DND-41 (cell line): ENCODE results near the gene OPRL1.

ENCODE experiments used
- ATAC-seq: fragments of 200-7000 bp; cut with Tn5 transposase; 3 replicates; pipeline ENCODE4 v1.9.1; 2021; ENCODE audit warnings: low read depth; ENCODE audit not compliant: insufficient read depth
- DNase-seq: peaks from one replicate; pipeline ENCODE4 v3.0.0-alpha.2; 2020
- H2AFZ ChIP-seq: 2 replicates; pipeline ENCODE4 v1.6.0; 2012; ENCODE audit warnings: low read depth, low read length
- H3K27ac ChIP-seq: 2 replicates; pipeline ENCODE4 v1.5.1; 2012; ENCODE audit warnings: low read length, inconsistent platforms
- H3K27me3 ChIP-seq: fragments of 200-600 bp; sonication (generic); 2 replicates; pipeline ENCODE4 v1.6.0; 2012; ENCODE audit warnings: low read length, mild to moderate bottlenecking, inconsistent platforms; ENCODE audit not compliant: insufficient read depth, poor library complexity
- H3K36me3 ChIP-seq: 2 replicates; pipeline ENCODE4 v1.5.1; 2012; ENCODE audit warnings: low read length, inconsistent platforms; ENCODE audit not compliant: insufficient read depth
- H3K4me1 ChIP-seq: 2 replicates; pipeline ENCODE4 v1.5.1; 2012; ENCODE audit warnings: mild to moderate bottlenecking, low read length; ENCODE audit not compliant: insufficient read depth
- H3K4me2 ChIP-seq: 2 replicates; pipeline ENCODE4 v1.6.0; 2012; ENCODE audit warnings: mild to moderate bottlenecking, moderate library complexity, low read length, inconsistent platforms; ENCODE audit not compliant: insufficient read depth
- H3K4me3 ChIP-seq, 2 experiments: fragments of 200-600 bp in 1 of 2; shearing (Covaris generic) in 1 of 2; 2 replicates each; pipeline ENCODE4 v1.5.1; 2012 to 2016; ENCODE audit warnings: inconsistent platforms in 2 of 2, low read length in 2 of 2, mild to moderate bottlenecking in 2 of 2, low read depth in 1 of 2, moderate library complexity in 1 of 2
- H3K79me2 ChIP-seq: 2 replicates; pipeline ENCODE4 v1.6.0; 2012; ENCODE audit warnings: low read length, inconsistent platforms; ENCODE audit not compliant: insufficient read depth
- H3K9ac ChIP-seq: 2 replicates; pipeline ENCODE4 v1.6.0; 2012; ENCODE audit warnings: low read depth, mild to moderate bottlenecking, inconsistent platforms, low read length, moderate library complexity
- H3K9me3 ChIP-seq: 2 replicates; pipeline ENCODE4 v1.5.1; 2012; ENCODE audit warnings: low read length, moderate library complexity, mild to moderate bottlenecking, inconsistent platforms; ENCODE audit not compliant: insufficient read depth, severe bottlenecking
- H4K20me1 ChIP-seq: 2 replicates; pipeline ENCODE4 v1.6.0; 2012; ENCODE audit warnings: low read length; ENCODE audit not compliant: insufficient read depth
- EZH2 ChIP-seq: IDR thresholded peaks from 3 replicates; pipeline ENCODE4 v1.6.1; 2012; ENCODE audit warnings: borderline replicate concordance, low read depth, mild to moderate bottlenecking, moderate library complexity, low read length, inconsistent platforms; ENCODE audit not compliant: severe bottlenecking
- TF ChIP-seq, protein P1 (sequence below): IDR thresholded peaks from 2 replicates; pipeline ENCODE4 v1.5.1; 2012; ENCODE audit warnings: borderline replicate concordance, low read length, moderate library complexity, mild to moderate bottlenecking; ENCODE audit not compliant: poor library complexity, severe bottlenecking; ENCODE audit errors: extremely low read depth

The OPRL1 gene

DNA sequence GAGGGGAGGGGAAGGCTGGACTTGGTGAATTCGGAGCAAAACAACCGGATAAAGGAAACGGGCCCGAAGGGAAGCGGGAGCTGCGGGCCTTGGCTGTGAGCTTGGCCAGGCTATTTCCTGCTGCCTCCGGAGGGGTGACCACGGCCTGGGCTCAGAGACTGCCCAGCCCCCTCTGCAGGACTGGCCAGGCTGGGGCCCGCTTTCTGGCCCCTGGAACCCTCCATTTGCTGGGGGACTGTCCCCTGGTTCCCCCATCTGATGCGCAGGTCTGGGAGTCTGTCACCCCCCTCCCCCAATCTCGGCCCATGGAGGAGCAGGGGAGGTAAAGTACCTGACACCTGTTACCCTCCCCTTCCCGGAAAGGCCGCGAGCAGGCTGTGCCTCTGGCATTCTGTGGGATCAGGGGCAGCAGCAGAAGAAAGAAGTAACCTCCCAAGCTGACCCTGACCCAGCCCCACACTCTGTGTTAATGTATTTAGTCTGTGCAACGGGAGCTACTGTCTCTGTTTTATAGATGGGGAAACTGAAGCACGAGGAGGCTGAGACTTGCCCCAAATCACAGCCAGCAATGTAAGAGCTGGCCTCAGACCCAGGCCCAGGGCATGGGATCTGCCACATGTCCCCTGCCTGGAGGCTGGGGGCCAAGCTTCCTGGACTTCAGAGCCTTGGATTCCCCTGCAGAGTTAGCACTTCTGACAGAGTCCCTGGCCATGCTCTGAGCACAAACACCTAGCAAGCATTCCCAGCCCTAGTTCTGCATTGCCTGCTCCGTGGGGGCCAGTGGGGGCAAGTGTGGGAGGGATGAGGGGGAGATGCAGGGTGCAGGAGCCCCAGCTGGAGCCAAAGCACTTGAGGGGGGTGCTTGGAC lies 40.4 kb upstream of the OPRL1 start:
- ATAC-seq = no peak
- peaks cover 36% of the 10 kb centered on the region for H3K4me1 ChIP-seq
- no peak for TF ChIP-seq EZH2
- TF ChIP-seq, protein P1, sequence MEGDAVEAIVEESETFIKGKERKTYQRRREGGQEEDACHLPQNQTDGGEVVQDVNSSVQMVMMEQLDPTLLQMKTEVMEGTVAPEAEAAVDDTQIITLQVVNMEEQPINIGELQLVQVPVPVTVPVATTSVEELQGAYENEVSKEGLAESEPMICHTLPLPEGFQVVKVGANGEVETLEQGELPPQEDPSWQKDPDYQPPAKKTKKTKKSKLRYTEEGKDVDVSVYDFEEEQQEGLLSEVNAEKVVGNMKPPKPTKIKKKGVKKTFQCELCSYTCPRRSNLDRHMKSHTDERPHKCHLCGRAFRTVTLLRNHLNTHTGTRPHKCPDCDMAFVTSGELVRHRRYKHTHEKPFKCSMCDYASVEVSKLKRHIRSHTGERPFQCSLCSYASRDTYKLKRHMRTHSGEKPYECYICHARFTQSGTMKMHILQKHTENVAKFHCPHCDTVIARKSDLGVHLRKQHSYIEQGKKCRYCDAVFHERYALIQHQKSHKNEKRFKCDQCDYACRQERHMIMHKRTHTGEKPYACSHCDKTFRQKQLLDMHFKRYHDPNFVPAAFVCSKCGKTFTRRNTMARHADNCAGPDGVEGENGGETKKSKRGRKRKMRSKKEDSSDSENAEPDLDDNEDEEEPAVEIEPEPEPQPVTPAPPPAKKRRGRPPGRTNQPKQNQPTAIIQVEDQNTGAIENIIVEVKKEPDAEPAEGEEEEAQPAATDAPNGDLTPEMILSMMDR = no peak

DNA sequence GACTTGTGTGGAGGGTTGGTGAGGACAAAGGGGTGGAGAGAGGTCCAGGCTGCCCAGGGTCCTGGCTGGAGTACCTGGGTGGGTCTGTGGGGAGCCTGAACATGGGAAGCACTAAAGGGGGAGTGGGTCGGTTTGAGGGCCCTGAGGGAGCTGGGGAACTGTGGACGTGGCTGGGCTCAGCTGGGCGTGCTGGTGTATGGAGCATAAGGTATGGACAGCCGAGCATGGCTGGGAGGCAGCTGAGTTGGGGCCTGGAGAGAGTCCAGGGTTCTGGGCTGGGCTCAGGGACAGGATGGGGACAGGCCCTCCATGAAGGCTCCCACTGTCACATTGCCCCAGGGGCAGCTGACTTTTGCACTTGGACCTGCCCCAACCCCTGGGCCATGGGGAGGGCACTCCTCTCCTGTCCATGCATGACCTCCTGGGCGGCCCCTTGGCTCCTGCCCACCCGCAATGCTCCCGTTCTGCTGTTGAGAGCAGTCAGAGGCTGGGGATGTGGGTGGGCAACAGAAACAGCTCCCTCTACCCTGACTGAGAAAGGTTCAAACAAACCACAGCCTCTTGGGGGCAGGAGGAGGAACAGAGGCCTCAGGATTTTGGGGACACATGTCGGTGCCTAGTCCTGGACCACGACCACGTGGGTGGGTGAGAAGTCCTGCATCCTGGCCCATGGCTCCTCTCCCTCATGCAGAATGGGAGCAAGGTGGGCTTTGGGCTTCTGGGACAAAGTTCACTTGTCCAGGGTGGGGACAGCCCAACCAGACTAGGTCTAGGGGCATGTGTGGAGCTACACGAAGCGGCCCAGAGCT lies 39.4 kb upstream of the OPRL1 start:
- Histone ChIP-seq H3K79me2 (no peaks in the 10 kb centered on the region), H3K4me3 (no peak overlapping the region), H3K4me2 (no peak overlapping the region), H3K9me3 (no peaks in the 10 kb centered on the region), H3K36me3 (no peaks in the 10 kb centered on the region), H4K20me1 (peaks cover 13% of the 10 kb centered on the region; the same call in 1 of the 2 replicates), H3K4me1 (peaks cover 34% of the 10 kb centered on the region), H3K27ac (no peak overlapping the region), H3K27me3 (peaks cover 42% of the 10 kb centered on the region), H2AFZ (no peak overlapping the region), H3K9ac (no peak overlapping the region)
- DNase-seq (no peak), ATAC-seq (no peak)
- TF ChIP-seq EZH2 = no peak
- TF ChIP-seq, protein P1 = no peak

More for the DNA sequence above, 40.4 kb upstream of the OPRL1 start:
- H3K4me2 ChIP-seq = peak overlapping the region; percentile 99
- H3K79me2 ChIP-seq = no peaks in the 10 kb centered on the region
- H3K27me3 ChIP-seq = peaks cover 42% of the 10 kb centered on the region
- peaks cover 5% of the 10 kb centered on the region; the same call in 1 of the 2 replicates for H3K36me3 ChIP-seq
- peaks cover 13% of the 10 kb centered on the region; the same call in 1 of the 2 replicates for H4K20me1 ChIP-seq
- peak overlapping the region in 1 of 2 experiments; percentile 66; a peak in 2 of 4 replicates for H3K4me3 ChIP-seq
- no peaks in the 10 kb centered on the region for H3K9me3 ChIP-seq
- H3K9ac ChIP-seq = peak overlapping the region; percentile 70; the same call in 1 of the 2 replicates
- no peak overlapping the region for H2AFZ ChIP-seq
- DNase-seq = no peak
- no peak overlapping the region for H3K27ac ChIP-seq

DNA sequence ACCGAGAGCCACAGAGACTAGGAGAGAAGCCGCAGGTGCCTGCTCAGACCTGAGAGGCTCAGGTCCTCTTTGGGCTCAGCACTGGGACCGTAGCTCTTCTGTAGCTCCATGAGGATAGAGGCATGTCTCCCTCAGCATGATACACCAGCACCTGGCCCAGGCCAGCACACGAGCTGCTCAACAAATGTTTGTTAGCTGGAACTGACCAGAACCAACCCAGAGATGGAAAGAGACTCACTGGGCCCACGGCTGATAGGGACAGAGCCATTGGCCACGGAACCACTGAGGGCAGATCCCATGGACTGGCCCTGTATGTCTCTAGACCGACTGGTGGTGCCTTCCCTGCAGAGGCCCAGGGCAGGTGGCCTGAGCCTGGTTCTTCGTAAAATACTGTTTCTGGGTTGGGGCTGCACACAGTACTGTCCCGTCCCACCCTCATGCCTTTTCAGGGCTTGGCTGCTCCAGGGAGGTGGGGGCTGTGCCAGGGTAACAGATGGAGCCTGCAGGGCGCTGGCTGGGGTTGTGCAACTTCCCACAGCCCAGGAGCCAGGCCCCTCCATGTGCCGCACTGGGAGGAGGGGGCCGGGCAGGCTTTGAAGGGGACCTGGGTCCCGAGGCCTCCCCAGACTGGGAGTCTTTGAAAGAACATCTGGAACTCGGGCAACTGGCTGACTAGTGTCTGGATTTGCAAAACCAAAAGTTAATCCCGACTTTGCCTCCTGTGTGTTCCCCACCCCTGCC lies 38.7 kb upstream of the OPRL1 start:
- no peak overlapping the region for H3K4me2 ChIP-seq
- TF ChIP-seq, protein P1 = no peak
- TF ChIP-seq EZH2 = no peak
- H2AFZ ChIP-seq = no peak overlapping the region
- no peak for ATAC-seq
- H3K9me3 ChIP-seq = no peaks in the 10 kb centered on the region
- DNase-seq = no peak
- H3K36me3 ChIP-seq = no peaks in the 10 kb centered on the region
- H3K27ac ChIP-seq = no peak overlapping the region
- H3K27me3 ChIP-seq = peaks cover 42% of the 10 kb centered on the region
- no peak overlapping the region for H3K4me3 ChIP-seq
- H3K4me1 ChIP-seq = peaks cover 34% of the 10 kb centered on the region
- H4K20me1 ChIP-seq = peaks cover 10% of the 10 kb centered on the region; the same call in 1 of the 2 replicates
- no peak overlapping the region; the same call in 1 of the 2 replicates for H3K9ac ChIP-seq
- no peaks in the 10 kb centered on the region for H3K79me2 ChIP-seq
